Activated T-cell treated with anti-CD3 and anti-CD28 coated beads, Interleukin-2, amount 50 U/mL, for 72 hours (primary cell): Measurements from ENCODE around the gene PLCD3. TPM values are rescaled to one million over a fixed set of nuclear protein-coding genes. Genes with fewer than 3 reads are reported as not detected.
A peak's percentile ranks its signal among the peaks of the same experiment; 100 is the strongest.

Source experiments
- ATAC-seq, 2 donors: fragments of 150-1000 bp; cut with Tn5 transposase; replicated peaks in 1 of 2; 2 replicates each; pipeline ENCODE4 v1.10.0; 2021; ENCODE audit warnings: moderate library complexity in 2 of 2, mild to moderate bottlenecking in 1 of 2
- DNase-seq, 2 donors: peaks; one replicate each; pipeline ENCODE4 v3.0.0; 2021 to 2022; ENCODE audit warnings: mixed read lengths in 1 of 2
- H3K27ac Mint-ChIP-seq: one replicate; pipeline ENCODE4 v1.8.0; 2022; ENCODE audit warnings: mild to moderate bottlenecking, moderate library complexity, mixed read lengths
- H3K27me3 Mint-ChIP-seq: one replicate; pipeline ENCODE4 v1.8.0; 2022; ENCODE audit warnings: low read depth, mixed read lengths
- H3K36me3 Mint-ChIP-seq, 2 donors: one replicate each; pipeline ENCODE4 v1.8.0; 2022; ENCODE audit warnings: mixed read lengths in 2 of 2, mild to moderate bottlenecking in 1 of 2; ENCODE audit not compliant: insufficient read depth in 2 of 2
- H3K4me1 Mint-ChIP-seq: one replicate; pipeline ENCODE4 v1.8.0; 2022; ENCODE audit warnings: low read depth, mixed read lengths
- H3K4me3 Mint-ChIP-seq, 2 donors: one replicate each; pipeline ENCODE4 v1.8.0; 2022; ENCODE audit warnings: mild to moderate bottlenecking in 2 of 2, mixed read lengths in 2 of 2, moderate library complexity in 2 of 2
- H3K9me3 Mint-ChIP-seq, 2 donors: one replicate each; pipeline ENCODE4 v1.8.0; 2022; ENCODE audit warnings: mixed read lengths in 2 of 2
- total RNA-seq, 2 donors: library from RNA; stranded (reverse); gene quantifications; one replicate each; pipeline ENCODE4 v1.2.3, GENCODE V29; 2022

The PLCD3 gene
- total RNA-seq, 2 donors from 2014 or later: 3.1 to 4.5 TPM

GRCh38 chr17:45104497-45104896 lies 27.8 kb downstream of the PLCD3 start:
- Mint-ChIP-seq H3K36me3 (peaks cover 6% of the 10 kb centered on the region in 2 donors), H3K27ac (no peak overlapping the region), H3K4me3 (no peak overlapping the region), H3K4me1 (no peaks in the 10 kb centered on the region), H3K9me3 (no peaks in the 10 kb centered on the region), H3K27me3 (no peaks in the 10 kb centered on the region)
- ATAC-seq: no peak
- no peak for DNase-seq

DNA sequence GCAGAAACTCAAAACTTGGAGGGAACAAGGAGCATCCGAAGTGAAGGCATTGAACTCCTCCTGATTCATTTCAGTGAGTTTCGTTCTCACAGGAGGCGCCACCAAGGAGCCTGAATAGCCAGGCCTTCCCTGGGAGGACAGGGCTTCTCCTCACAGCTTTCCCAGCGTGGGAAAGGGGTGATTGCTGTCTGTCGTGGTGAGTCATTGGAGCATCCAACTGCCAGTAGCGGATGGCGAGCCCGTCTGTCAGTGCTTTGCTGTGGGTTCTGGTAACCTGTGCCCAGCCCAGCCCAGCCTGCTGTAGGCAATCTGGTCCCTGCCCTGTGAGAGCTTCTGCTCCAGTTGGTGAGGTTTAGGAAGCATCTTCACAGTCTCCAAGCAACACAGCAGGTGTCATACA lies 28.3 kb downstream of the PLCD3 start:
- H3K36me3 Mint-ChIP-seq: peaks cover 6 to 9% of the 10 kb centered on the region in 2 donors
- ATAC-seq (no peak), DNase-seq (no peak)
- no peaks in the 10 kb centered on the region for H3K27me3 Mint-ChIP-seq
- no peak overlapping the region for H3K27ac Mint-ChIP-seq
- no peaks in the 10 kb centered on the region for H3K4me1 Mint-ChIP-seq
- no peaks in the 10 kb centered on the region for H3K9me3 Mint-ChIP-seq
- no peak overlapping the region for H3K4me3 Mint-ChIP-seq

DNA sequence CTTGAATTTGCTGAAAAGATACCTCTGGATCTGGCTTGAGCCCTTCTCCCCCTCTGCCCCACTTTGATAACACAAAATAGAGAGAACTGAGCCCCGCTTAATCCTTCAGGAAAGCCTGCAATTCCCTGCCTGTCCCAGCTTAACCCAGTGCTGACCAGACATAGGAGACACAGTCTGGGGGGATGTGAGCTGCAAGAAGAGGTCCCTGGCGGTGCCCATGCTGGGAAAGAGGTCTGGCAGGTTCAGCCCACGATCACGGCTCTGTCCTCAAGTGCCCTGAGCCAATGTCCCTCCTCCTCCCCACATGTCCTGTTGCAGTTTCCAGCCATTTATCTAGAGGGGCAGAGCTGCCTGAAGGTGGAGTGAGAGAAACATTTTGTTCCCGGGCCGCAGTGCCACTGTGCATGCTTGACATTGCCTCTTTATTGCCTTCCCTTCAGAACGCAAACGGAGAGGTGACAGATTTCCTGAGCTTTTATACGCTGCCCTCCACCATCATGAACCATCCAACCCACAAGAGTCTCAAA lies 29.0 kb downstream of the PLCD3 start:
- Mint-ChIP-seq H3K27ac (no peak overlapping the region), H3K36me3 (peaks cover 8 to 12% of the 10 kb centered on the region in 2 donors), H3K27me3 (no peaks in the 10 kb centered on the region), H3K4me1 (no peaks in the 10 kb centered on the region), H3K4me3 (no peak overlapping the region), H3K9me3 (no peaks in the 10 kb centered on the region)
- ATAC-seq (no peak), DNase-seq (no peak)

DNA sequence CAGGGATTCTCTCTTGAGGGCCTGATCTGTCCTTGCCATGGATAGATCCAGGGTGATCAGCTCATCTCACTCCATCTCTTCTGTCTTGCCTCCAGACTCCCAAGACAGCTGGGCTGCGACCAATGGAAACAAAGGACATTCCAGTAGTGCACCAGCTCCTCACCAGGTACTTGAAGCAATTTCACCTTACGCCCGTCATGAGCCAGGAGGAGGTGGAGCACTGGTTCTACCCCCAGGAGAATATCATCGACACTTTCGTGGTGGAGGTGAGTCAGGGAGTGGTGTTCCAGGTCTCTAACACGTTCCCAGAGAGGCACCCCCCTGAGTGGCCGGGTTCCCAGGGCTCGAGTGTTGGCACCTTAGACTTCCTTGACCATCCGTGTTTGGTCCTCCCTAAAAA lies 29.5 kb downstream of the PLCD3 start:
- H3K27ac Mint-ChIP-seq: no peak overlapping the region
- H3K36me3 Mint-ChIP-seq: peaks cover 8 to 17% of the 10 kb centered on the region in 2 donors
- no peaks in the 10 kb centered on the region for H3K4me1 Mint-ChIP-seq
- DNase-seq (no peak), ATAC-seq (no peak)
- H3K9me3 Mint-ChIP-seq: no peaks in the 10 kb centered on the region
- H3K27me3 Mint-ChIP-seq: no peaks in the 10 kb centered on the region
- H3K4me3 Mint-ChIP-seq: no peak overlapping the region

GRCh38 chr17:45101883-45102811 lies 30.2 kb downstream of the PLCD3 start:
- Mint-ChIP-seq H3K9me3 (no peaks in the 10 kb centered on the region), H3K4me1 (no peaks in the 10 kb centered on the region), H3K36me3 (peaks cover 8 to 21% of the 10 kb centered on the region in 2 donors), H3K27ac (no peak overlapping the region), H3K27me3 (no peaks in the 10 kb centered on the region), H3K4me3 (no peak overlapping the region)
- no peak for DNase-seq
- no peak for ATAC-seq

DNA sequence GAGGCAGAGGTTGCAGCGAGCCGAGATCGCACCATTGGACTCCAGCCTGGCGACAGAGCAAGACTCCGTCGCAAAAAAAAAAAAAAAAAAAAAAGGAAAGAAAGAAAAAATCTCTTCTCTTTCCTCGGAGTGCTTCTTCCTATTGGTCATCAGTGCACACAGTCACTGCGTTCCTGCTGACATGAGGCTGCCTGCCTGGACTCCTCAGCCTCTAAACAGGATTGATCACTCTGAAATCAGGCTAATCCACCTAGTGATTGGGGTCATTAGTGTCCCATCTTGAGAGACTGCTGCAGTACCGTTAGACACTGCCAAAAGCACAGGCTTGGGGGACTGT lies 30.8 kb downstream of the PLCD3 start:
- Mint-ChIP-seq H3K4me1 (no peaks in the 10 kb centered on the region), H3K27ac (no peak overlapping the region), H3K9me3 (no peaks in the 10 kb centered on the region), H3K27me3 (no peaks in the 10 kb centered on the region), H3K4me3 (no peak overlapping the region), H3K36me3 (peaks cover 8 to 22% of the 10 kb centered on the region in 2 donors)
- ATAC-seq (no peak), DNase-seq (no peak)

DNA sequence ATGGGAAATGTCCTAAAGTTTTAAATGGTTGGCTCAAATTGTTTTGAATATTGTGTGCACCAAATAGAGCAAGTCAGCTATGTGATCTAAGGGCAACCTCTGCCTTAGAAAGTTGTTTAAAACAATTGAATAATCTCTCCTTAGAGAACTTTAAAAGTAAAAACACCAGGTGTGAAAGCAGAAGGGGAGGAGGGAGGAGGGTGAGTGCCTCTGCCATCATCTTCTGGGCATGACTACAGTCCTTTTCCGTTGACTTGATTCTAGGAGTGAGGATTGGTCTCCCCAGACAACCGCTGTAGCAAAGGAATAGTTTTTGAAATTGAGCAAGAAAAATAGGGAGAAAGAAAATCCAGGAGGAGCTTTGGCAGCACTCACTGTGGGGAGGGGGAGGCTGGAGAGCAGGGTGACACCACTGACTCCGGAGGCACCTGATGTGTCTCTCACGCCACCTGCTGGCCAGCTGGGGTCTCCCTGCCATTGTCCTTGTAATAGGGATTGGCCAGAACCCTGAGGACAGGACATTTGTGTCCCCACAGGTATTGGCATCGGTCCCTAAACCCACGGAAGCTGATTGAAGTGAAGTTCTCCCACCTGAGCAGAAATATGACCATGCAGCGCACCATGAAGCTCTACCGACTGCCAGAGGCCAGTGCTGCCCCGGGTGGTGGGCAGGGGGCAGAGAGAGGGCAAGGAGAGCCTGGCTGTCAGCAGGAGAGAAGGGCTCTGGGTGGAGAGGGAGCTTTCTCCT lies 33.3 kb downstream of the PLCD3 start:
- DNase-seq: peak; percentile 82
- H3K27me3 Mint-ChIP-seq: no peaks in the 10 kb centered on the region
- ATAC-seq: peak; percentile 84 to 88
- peaks cover 6 to 25% of the 10 kb centered on the region in 2 donors for H3K36me3 Mint-ChIP-seq
- no peaks in the 10 kb centered on the region for H3K9me3 Mint-ChIP-seq
- H3K4me1 Mint-ChIP-seq: no peaks in the 10 kb centered on the region
- no peak overlapping the region for H3K4me3 Mint-ChIP-seq
- H3K27ac Mint-ChIP-seq: no peak overlapping the region

- no peak for DNase-seq
These were observed 34.0 kb downstream of the PLCD3 start for GRCh38 chr17:45098081-45098868.

GRCh38 chr17:45096926-45097325 lies 35.4 kb downstream of the PLCD3 start:
- ATAC-seq (no peak), DNase-seq (no peak)
- peaks cover 7 to 33% of the 10 kb centered on the region in 2 donors for H3K36me3 Mint-ChIP-seq
- H3K27ac Mint-ChIP-seq: no peak overlapping the region
- H3K4me3 Mint-ChIP-seq: no peak overlapping the region
- H3K27me3 Mint-ChIP-seq: no peaks in the 10 kb centered on the region
- H3K9me3 Mint-ChIP-seq: no peaks in the 10 kb centered on the region
- H3K4me1 Mint-ChIP-seq: no peaks in the 10 kb centered on the region

More at GRCh38 chr17:45098081-45098868, 34.0 kb downstream of the PLCD3 start:
- H3K4me1 Mint-ChIP-seq: no peaks in the 10 kb centered on the region
- peaks cover 6 to 27% of the 10 kb centered on the region in 2 donors for H3K36me3 Mint-ChIP-seq
- H3K27ac Mint-ChIP-seq: no peak overlapping the region
- H3K9me3 Mint-ChIP-seq: no peaks in the 10 kb centered on the region
- no peak overlapping the region for H3K4me3 Mint-ChIP-seq
- no peaks in the 10 kb centered on the region for H3K27me3 Mint-ChIP-seq
- ATAC-seq: no peak

DNA sequence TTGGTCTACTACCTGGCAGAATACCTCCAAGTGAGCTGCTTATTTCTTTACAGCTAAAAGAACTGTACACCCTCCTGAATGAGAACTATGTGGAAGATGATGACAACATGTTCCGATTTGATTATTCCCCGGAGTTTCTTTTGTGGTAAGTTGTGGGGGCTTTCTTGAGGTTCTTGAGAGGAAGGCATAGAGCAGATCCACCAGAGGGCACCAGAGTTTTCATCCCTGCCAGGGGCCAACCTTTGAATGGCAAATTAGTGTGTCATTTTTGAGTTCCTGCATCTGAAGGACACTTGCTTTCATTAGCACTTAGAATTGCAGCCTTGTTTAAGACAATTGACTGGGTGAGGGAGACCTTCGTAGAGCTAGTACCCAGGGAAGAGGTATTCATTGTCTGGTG lies 36.2 kb downstream of the PLCD3 start:
- H3K4me1 Mint-ChIP-seq: no peaks in the 10 kb centered on the region
- no peak overlapping the region for H3K4me3 Mint-ChIP-seq
- H3K27ac Mint-ChIP-seq: no peak overlapping the region
- no peaks in the 10 kb centered on the region for H3K27me3 Mint-ChIP-seq
- no peak for DNase-seq
- no peak for ATAC-seq
- no peaks in the 10 kb centered on the region for H3K9me3 Mint-ChIP-seq
- peaks cover 6 to 31% of the 10 kb centered on the region in 2 donors for H3K36me3 Mint-ChIP-seq

DNA sequence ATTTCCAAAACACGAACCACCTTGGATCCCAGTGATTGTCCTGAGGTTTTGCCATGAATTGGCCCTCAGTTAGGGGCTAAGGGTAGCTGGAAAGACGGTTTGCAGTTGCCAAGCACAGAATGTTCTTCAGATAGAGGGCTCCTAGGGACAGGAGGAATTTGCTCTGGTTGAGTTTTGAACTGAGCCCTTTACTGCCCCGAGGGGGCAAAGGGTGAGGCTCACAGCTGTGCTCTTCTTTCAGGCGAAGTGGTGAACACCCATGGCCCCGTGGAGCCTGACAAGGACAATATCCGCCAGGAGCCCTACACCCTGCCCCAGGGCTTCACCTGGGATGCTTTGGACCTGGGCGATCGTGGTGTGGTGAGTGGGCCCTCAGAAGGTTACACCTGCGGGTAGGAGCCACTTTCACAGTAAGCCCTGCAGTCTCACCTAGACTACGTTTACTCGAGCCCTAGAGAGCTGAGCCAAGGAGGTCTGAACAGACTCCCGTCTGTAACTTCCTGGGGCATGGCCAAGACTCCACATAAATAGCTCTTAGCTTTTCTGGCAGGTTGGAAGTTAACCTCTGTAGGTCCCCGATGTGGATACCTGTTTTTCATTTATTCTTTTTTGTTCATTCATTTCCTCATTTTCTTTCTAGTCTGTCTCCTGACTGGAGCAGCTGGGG lies 38.7 kb downstream of the PLCD3 start:
- H3K36me3 Mint-ChIP-seq: peaks cover 5 to 34% of the 10 kb centered on the region in 2 donors
- H3K4me3 Mint-ChIP-seq: no peak overlapping the region
- no peak overlapping the region for H3K27ac Mint-ChIP-seq
- no peak for DNase-seq
- ATAC-seq: no peak
- no peaks in the 10 kb centered on the region for H3K9me3 Mint-ChIP-seq
- H3K27me3 Mint-ChIP-seq: no peaks in the 10 kb centered on the region
- H3K4me1 Mint-ChIP-seq: no peaks in the 10 kb centered on the region

GRCh38 chr17:45092911-45093430 lies 39.3 kb downstream of the PLCD3 start:
- ATAC-seq (no peak), DNase-seq (no peak)
- H3K36me3 Mint-ChIP-seq: peaks cover 5 to 32% of the 10 kb centered on the region in 2 donors
- H3K27me3 Mint-ChIP-seq: no peaks in the 10 kb centered on the region
- no peaks in the 10 kb centered on the region for H3K4me1 Mint-ChIP-seq
- H3K9me3 Mint-ChIP-seq: no peaks in the 10 kb centered on the region
- no peak overlapping the region for H3K27ac Mint-ChIP-seq
- H3K4me3 Mint-ChIP-seq: no peak overlapping the region
